H1 (cell line): Measurements from ENCODE around the gene MKRN2OS. TPM values are rescaled to one million over a fixed set of nuclear protein-coding genes. Genes with fewer than 3 reads are reported as not detected.

Source experiments
- JUND ChIP-seq: IDR thresholded peaks from 2 replicates; pipeline ENCODE4 v1.6.1; 2011; ENCODE audit warnings: mild to moderate bottlenecking, improper control_type of control experiment, low read length
- KDM1A ChIP-seq: fragments of 200-600, 300-600 bp; sonication (generic); IDR thresholded peaks from 2 replicates; pipeline ENCODE4 v1.7.1; 2016; ENCODE audit warnings: mild to moderate bottlenecking, low read length, borderline replicate concordance
- KDM4A ChIP-seq: IDR thresholded peaks from one replicate; pipeline ENCODE4 v1.7.1; 2012; ENCODE audit warnings: low read depth, mild to moderate bottlenecking, moderate library complexity, low read length, inconsistent platforms; ENCODE audit not compliant: severe bottlenecking
- PHF8 ChIP-seq: fragments of 200-600 bp; sonication (generic); conservative IDR thresholded peaks from 2 replicates; pipeline ENCODE4 v1.7.1; 2012; ENCODE audit warnings: low read depth, mild to moderate bottlenecking, inconsistent platforms, low read length, moderate library complexity
- RXRA ChIP-seq: IDR thresholded peaks from 2 replicates; pipeline ENCODE4 v1.6.1; 2011; ENCODE audit warnings: low read depth, mild to moderate bottlenecking, low read length, moderate library complexity; ENCODE audit not compliant: insufficient read depth
- TAF7 ChIP-seq: optimal IDR thresholded peaks from 2 replicates; pipeline ENCODE3; 2011; ENCODE audit warnings: low read depth, mild to moderate bottlenecking, inconsistent platforms, low read length, moderate library complexity, borderline replicate concordance
- polyA plus RNA-seq, 7 experiments: library from polyadenylated mRNA; depleted of rRNA in 3 of 7; stranded (reverse) in 5 of 7; unstranded in 2 of 7; fragments of >200 nt in 5 of 7; fragments of 200-250 nt in 2 of 7; gene quantifications; 1 replicate in 5 of 7; 2 replicates in 1 of 7; 4 replicates in 1 of 7; pipeline versions ENCODE4 v1.2.1 to v1.2.3, GENCODE V29; 2011 to 2013; ENCODE audit warnings: missing spikeins in 2 of 7, mixed read lengths in 2 of 7
- total RNA-seq: library from RNA; stranded (reverse); fragmentation: NEBNext Ultra II Directional; extraction: Animal tissue kit (Norgen Biotek cat#: 25700); gene quantifications from 2 replicates; pipeline ENCODE4 v1.2.1, GENCODE V29; 2021

The MKRN2OS gene
- total and polyA plus RNA-seq, 2 of the 8 experiments (the other 6 are each of a cell fraction or from before 2014, with no cell fraction given): 0.15 to 0.41 TPM

DNA sequence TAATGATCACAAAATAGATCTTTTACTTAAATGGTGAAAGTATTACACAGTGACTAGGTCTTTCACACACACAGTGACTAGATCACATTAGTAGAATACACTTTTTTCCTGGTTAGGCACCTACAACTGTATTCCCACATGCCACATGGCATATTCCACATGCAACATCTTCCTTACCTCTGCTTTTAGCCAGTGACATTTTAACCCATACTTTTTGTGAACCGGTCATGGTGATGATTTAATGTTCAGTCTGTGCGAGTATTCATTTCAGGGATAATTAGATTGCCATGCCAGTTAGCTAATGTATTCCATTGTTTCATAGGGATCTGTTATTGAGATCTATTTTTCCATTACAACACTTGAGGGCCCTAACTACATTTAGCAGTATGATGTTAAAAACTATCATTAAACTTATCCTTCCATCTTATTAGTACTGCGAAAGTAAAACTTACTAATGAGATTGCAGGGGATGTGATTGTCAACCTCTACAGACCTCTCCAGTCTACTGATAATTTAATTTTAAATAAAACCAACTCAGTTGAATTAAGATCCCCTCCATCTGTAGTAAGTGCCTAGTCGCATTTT is 32.7 kb downstream of the MKRN2OS start (continued):
- TF ChIP-seq RXRA: no peak
- no peak for TF ChIP-seq JUND
- no peak for TF ChIP-seq KDM1A
- TF ChIP-seq PHF8: no peak
- no peak for TF ChIP-seq TAF7
- TF ChIP-seq KDM4A: no peak
- TF ChIP-seq, all 59 proteins: peak for 0
